ENCODE measurements around the gene PPOX.

Gene PPOX

DNA sequence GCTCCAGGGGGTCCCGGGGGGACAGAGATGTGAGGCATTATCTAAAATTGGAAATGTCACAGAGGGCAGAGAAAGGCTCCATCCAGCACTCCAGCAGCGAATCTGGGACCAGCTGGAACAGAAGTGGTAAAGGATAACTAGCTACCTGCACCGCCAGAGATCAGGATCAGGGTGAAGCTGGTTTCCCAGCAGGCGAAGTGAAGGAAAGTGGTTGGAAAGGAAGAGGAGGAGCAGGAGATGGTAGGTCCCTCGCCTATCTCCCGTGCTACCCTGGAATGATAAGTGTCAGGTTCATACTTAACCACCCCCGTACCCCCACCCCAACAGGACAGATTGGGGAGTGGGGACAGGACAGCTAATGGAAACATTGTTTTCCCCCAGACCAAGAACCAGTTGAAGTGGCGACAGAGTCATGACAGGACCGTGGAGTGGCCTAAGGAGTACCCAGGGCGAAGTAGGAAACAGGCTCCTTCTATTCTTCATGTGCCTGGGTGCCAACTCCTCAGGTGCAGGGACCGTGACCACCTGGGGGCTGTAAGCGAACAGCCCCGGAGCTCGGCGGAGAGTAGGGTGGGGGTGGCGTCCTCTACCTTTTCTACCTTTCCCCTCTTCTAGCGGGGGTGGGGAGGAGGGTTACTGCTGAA is 10.4 kb downstream of the PPOX start:
- DNase-seq, result no peak

DNA sequence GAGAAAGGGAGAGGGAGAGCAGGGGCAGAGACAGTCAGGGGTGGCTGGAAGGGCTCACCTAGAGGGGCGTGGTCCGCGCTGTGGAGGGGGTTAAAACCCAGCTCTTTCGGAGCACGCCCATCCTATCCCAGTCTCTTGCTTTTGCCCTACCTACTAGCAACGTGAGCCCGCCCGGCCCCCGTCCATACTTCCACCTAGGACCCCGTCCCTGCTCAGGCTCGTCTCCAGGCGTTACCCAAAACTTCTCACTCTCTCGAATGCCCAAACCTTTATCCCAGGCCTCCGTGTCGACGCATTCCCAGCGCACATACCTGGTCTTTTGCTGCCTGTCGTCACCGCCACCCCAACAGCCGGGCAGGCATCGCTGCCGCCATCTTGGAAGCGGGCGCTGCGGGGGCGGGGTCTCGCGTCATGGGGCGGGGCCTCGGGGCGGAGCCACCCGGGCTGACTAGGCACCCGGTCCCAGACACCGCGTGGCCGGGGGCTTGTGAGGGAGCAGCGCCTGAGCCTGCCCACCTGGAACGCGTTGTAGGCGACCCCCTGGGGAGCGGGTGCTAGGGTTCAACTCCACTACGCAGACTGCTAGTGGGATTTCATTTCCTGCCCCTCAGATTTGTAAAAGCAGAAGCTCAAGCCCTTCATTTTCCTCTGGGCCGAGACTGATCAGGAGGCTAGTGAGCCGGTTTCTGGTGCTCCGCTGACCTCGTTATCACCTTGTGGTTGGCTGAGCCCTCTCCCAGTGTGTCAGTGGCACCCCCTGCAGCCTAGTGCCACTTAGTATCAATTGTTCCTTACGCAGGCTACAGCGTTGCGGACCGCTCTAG is 11.1 kb downstream of the PPOX start, which contains the start of gene B4GALT3:
TSS of gene B4GALT3 (minus strand) at position 396 of the 824 bp plus-strand sequence. CDS start 1,447 bp downstream, outside the sequence.
- peak; percentile 90 to 93 for DNase-seq

GRCh38 chr1:161177936-161178244 is 11.7 kb downstream of the PPOX start:
- DNase-seq, result no peak

- no peak for DNase-seq
Observed at GRCh38 chr1:161179698-161180097, 13.5 kb downstream of the PPOX start.

DNA sequence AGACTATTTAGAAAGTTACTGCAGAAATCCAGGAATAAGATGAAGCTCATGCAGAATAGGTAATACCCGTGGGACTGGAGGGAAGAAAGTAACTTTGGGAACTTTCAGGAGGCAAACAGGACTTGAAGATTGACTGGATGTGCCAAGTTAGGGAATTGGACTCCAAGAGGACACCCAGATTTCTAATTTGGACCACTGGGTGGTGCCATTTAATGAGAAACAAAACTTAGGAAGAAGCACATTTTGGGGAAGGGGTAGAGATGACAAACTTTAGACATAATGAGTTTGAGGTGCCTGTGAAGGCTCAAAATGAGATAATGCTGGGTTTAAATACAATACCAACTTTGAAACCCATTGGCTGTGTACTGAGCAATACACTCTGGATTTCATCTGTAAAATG is 14.4 kb downstream of the PPOX start:
- DNase-seq, result no peak

GRCh38 chr1:161182214-161182613 is 16.0 kb downstream of the PPOX start:
- peak; percentile 68 to 74 for DNase-seq

GRCh38 chr1:161185282-161185682 is 19.1 kb downstream of the PPOX start:
- peak; percentile 87 to 91 for DNase-seq

DNA sequence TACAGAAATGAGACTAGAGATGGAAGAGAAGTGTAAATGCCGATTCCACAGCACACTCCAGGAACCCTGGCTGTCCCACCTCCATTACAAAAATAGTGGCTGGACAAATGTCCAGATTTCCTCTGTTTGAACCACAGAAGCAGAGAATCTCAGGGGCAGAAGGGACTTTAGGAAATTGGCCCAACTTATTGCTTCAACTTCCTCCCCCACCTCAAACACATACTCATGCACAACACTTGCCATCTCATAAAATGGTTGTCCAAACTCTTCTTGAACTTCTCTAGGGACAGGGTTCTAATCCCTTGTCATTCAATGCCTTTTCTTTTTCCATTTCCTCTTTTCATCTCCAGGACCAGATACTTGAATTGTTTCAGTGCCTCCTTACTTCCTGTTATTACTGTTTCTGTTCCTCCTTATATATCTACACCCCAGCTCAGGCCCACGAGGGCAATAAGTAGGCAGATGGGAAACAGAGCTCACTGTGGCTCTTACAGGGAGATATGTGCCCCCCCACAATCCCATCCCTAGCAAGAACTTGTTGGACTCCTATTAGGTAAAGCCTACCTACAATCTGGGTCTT is 19.6 kb downstream of the PPOX start:
- DNase-seq, result peak in 1 of 2 donors; percentile 46

GRCh38 chr1:161187311-161187710 is 21.1 kb downstream of the PPOX start:
- no peak for DNase-seq

GRCh38 chr1:161188381-161188780 is 22.2 kb downstream of the PPOX start:
- DNase-seq, result no peak

DNA sequence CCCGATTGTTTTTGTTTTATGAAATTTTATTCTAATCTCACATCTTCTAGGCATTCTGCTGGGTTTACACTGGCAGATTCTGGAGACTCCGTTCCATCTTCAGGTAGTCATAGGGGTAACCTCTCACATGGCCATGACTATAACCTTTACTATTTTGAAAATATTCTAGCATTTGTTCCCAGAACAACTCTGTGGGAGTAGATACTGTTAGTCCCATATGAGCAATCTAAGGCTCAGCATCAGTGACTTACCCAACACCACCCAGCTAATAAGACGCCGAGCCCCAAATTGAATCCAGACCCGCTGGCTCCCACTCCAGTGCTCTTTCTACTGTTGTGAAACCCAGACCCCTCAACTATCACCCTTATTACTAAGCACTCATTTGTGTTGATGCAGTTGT is 22.8 kb downstream of the PPOX start:
- DNase-seq, result no peak

- no peak for DNase-seq
Observed at GRCh38 chr1:161190962-161191521, 24.8 kb downstream of the PPOX start.

- no peak for DNase-seq
Observed at GRCh38 chr1:161191971-161192370, 25.7 kb downstream of the PPOX start.

DNA sequence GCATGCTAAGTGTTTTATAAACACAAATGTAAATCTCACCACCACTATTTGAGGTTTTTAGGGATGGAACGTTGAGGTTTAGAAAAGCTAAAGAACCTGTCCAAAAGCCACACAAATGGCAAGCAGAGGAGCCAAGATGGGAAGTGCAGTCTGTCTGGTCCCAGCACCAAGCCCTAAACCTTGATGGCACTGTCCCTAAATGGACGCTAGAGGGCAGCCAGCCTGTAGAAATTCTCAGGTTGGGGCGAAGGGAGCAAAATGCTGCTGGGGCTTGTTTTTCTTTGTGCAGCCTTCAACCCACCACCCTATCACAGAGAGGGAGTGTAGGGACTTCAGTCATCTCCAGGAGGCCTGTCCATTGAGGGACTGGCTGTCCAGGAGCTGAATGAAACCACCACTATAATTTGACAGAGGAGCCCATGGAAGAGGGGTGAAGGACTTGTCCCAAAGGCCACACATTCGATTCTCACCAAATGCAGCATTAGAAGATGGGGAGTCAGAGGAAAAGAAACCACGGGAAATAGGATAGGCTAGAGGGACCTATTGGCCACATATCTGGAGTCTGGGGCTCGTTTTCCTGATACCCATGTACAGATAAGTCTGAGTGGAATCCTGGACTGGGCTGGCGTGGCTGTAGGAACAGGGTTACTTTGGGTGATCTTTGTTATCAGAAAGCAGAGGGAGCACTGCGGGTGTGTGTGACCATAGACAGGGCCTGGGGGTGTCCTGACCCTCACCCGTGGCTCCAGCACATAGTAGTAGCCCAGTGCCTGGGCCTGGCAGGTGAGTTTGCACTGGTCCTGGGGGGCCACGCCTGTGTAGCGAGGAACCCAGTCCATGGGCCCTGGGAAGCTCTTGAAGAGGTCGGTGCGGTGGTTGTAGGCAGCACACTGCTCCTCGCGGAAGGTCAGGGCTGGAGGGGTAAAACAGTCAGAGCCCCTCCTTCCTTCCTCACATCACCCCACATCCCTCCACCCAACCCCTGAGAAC is 26.5 kb downstream of the PPOX start:
- DNase-seq, result peak; percentile 78 to 81

DNA sequence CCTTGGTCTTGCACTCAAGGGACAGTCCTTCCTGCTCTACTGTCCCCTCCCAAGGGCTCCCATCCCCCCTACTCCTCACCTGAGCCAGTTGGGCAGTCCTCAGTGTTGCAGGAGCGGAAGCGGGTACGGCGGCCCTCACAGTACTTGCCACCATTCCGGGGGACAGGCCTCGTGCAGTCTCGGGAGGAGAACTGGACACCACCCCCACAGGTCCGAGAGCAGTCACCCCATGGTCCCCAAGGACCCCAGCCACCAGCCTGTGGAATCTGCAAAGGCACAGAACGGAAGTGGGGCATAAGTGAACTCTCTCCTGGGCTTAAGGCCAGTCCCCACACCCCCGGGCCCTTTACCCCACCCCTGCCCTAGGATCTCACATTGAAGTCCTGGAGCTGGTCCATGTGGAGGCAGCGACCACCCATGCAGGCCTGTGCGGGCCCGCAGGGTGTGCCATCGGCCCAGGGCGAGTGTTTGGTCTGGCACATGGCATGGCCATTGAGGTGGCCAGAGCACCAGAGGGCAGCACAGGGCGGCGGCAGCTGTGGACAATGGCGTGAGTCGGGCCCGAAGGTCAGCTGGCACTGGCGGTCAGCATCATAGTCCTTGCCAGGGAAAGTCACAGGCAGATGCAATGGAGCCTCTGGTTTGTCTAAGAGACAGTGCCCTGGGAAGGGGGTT is 27.5 kb downstream of the PPOX start:
- no peak for DNase-seq

GRCh38 chr1:161195171-161195570 is 28.9 kb downstream of the PPOX start:
- DNase-seq, result no peak

DNA sequence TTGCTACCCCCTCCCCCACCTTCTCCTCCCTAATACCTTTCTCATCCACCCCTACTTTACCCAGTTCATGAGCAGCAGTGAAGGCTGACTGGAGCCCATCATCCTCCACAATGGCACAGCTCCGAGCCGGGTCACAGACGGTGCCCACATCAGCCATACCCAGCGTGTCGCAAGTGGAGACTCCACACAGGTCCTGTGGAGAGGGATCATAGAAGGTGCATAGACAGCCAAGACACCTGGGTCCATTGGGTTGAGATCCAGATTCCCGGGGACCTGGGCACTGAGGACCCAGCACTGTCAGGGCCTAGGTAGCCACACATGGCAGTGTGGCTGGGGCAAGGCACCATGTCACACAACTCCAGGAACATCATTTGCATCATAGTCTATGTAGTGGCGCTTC is 29.9 kb downstream of the PPOX start:
- no peak for DNase-seq

DNA sequence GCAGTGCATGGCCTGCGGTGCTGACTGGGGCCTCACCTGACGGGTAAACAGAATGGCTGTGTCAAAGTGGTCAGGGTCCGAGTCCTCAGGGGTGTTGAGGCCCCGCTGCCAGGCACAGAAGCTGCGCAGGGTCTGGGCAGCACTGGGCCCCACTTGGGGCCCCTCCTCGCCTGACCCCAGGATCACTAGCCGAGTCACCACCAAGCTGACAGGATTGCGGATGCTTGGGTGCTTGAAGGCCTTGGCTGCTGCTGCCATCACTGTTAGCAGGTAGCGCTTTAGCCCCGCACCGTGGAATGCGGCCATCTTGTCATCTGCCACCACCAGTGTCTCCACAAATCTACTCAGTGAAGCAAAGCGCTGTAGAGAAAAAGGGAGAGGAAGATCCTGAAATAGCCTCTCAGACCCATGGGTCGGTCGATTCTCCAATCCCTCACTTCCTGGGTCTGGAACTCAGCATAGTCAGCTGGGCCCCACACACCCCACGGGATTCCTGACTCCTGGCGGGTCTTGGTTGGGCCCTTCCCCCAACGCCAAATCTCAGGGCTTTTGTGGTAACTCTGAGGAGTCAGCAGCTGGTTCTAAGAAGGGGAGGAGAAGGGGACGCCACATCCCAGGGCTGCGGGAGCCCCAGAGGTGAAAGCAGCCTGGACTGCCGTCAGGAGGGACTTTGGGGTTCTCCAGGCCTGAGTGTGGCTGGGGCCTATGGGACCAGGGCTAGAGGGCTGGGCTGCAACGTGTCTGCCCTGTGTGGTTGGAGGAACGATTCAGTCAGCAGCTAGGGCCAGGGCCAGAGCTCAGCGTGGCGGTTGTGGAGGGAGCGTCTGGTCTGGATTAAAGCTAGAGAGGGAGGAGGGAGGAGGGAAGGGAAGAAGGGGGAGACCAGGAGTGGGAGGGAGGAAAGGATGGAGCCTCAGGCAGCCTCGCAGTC is 30.6 kb downstream of the PPOX start:
- no peak for DNase-seq

GRCh38 chr1:161197560-161198193 is 31.5 kb downstream of the PPOX start:
- no peak for DNase-seq

DNA sequence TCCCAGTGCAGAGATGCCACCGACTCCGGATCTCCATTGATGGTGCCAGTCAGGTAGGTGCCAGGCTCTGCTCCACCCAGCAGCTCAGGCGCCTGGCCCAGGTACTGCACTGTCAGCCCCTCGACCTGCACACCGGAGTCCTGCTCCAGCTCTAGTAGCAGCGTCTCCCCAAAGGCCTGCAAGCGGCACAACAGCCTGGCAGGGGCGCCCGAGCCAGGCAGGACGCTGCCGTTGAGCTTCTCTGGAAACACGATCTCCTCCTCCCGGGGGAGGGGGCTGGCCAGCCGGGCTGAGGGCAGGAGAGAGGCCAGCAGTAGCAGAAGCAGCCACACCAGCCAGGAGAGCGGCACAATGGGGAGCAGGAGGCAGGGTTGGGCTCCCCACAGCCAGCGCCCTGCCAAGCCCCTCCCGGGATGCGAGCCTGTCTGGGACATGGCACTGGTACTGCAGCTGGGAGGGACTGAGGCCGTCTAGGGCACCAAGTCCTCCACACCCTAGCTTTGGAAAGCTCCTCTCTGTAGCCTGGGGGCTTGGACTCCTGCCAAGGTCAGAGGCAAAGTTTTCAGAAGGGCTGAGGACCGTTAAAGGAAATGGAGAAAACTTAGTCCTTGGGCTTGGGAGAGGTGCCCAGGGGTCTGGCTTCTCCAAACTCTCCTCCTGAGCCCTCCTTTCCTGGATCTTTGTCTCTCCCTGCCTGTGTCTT is 32.1 kb downstream of the PPOX start:
- DNase-seq, result no peak

Data from CD4-positive, alpha-beta T cell treated with Interleukin-1 beta for 1 hour (primary cell).